GM12873 (cell line): ENCODE measurements around the gene HCN1.

Source experiments
- TF ChIP-seq, protein P1 (sequence below): IDR thresholded peaks from 2 replicates; pipeline ENCODE4 v1.5.1; 2012; ENCODE audit warnings: low read depth, mild to moderate bottlenecking, moderate library complexity, low read length, control low read depth; ENCODE audit not compliant: insufficient read depth; ENCODE audit errors: missing control alignments

Gene HCN1

DNA sequence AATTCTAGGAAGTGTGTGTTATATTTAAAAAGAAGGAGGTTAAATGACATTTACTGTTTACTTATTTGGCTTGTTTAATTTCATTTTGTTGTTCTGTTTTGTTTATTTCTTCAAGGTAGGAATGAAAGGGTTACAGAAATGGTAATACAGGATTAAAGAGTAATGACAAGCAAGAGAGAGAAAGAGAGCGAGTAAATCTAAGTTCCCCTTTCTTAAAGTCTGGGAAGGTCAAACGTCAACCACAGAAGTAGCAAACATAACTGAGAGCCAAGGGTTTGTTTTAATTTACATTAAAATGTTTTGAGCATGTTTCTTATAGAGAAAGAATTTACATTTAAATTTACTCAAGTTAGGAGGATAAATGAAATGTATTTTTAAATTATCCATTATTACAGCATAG, 18.7 kb downstream of the HCN1 start:
- TF ChIP-seq, protein P1, sequence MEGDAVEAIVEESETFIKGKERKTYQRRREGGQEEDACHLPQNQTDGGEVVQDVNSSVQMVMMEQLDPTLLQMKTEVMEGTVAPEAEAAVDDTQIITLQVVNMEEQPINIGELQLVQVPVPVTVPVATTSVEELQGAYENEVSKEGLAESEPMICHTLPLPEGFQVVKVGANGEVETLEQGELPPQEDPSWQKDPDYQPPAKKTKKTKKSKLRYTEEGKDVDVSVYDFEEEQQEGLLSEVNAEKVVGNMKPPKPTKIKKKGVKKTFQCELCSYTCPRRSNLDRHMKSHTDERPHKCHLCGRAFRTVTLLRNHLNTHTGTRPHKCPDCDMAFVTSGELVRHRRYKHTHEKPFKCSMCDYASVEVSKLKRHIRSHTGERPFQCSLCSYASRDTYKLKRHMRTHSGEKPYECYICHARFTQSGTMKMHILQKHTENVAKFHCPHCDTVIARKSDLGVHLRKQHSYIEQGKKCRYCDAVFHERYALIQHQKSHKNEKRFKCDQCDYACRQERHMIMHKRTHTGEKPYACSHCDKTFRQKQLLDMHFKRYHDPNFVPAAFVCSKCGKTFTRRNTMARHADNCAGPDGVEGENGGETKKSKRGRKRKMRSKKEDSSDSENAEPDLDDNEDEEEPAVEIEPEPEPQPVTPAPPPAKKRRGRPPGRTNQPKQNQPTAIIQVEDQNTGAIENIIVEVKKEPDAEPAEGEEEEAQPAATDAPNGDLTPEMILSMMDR: no peak

DNA sequence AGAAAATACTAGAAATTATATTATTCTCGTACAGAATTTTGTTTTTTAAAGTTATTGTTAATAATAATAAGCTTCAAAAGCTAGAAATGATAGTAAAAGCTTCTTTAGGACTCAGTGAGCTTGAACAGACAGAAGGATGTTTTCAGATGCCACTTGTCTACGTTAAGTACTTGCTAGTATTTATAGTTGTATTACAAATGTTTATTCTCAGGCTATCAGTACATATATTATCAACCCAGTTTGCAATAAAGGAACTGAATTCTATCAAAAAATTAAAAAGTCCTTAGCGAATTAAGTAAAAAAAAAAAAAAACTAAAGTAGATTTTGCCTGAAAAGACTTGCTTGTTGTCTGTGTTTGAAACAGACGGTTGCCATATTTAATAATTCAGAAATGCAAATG, 23.9 kb downstream of the HCN1 start:
- TF ChIP-seq, protein P1: no peak

DNA sequence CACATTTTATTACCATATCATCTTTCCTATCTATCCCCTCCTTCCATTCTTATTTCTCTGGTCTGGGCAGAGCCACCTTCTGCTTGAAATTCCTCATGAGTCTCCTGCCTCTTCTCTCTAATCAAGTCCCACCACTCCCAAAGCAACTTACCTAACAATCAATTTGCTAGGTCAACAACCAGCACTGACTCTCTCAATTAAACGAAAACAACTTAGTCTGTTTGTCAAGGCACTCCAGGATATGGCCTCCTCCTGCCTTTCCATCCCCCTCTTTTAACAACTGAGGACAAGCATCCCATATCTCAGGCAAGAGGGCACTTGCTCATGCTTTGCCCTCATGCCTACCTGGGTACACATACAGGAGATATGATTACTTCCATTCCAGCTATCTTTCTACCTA, 47.4 kb downstream of the HCN1 start:
- TF ChIP-seq, protein P1: no peak

DNA sequence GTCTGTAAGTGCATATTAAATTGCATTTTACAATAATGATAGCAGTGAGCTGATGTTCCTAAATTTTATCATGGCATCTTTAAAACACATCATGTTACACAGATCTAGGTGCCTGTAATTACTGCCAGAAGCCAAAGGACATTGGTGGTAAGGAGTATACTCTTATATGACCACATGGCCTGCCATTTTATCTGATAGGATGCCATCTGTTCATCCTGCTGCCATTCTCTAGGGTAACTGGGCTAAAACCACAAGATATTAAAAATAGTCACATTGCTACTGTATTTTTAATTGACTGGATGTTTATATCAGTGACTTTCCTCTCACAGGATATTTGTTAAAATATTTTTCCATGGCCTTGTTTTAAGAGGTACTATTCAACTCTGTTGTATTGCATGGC, 53.1 kb downstream of the HCN1 start:
- TF ChIP-seq, protein P1: no peak

DNA sequence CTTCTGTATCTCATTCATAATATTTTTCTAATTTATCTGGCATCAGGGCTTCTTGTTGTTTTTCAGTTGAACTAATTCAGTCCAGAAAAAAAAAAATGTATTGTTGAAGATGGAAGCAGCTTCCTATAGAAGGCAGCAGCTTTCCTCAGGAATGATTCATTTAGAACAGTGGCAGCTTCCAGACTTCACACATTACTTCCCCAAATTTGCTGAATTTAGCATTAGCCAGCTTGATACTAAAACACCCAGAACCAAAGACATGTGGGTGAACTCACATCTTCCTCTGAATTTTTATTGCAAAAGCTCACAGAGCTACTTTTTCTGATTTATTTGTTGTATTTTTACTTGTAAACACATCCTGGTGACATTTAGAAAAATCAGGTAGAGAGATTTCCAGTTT, 53.8 kb downstream of the HCN1 start:
- TF ChIP-seq, protein P1: no peak

DNA sequence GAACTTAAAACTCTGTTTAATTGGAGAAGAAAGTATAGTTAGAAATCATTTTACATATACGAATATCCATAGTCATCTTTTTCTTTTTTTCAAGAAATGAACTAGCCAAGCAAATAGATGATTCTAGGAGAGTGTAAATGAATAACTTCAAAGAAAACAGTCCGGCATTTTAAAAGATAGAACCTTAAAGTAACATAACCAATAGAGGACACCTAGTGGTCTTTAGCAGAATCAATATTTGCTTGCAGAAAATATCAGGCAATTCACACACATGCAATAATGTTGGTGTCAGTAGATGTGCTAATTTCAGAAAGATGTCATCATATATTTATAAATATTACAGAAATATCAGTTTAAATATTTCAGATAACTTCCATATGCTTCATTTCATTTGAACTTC, 57.1 kb downstream of the HCN1 start:
- TF ChIP-seq, protein P1: peak; percentile 27

DNA sequence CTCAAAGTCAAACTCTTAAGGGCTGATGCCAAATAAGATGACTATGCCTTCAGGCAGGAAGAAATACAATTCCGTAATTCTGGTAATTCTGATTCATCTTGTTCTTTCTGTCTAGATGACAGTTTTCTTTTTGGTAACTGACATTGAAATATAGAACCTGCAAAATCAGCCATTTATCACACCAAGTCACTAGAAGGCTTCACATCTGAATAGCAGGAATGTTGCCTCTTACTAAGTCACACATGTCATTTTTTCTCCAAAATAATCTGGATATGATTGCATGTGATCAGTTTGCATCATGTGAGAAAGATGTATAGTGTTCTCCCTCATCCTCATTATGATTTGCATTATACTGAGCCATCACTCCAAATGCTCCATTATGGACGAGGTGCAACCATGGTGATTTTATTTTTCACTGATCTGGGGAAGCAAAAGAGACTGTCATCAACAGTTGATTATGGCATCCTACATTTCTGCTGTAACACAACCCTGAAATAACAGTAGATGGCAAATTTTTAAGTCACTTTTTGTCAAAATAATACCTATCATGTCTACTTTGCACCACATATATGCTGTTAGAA, 69.0 kb downstream of the HCN1 start:
- TF ChIP-seq, protein P1: no peak
